ENCODE results near the gene DNAH1.

GRCh38 chr3:52438104-52438376, 121.9 kb downstream of the DNAH1 start:
- TF ChIP-seq CTCF (IDR thresholded peaks at IDR 0.05) (no peak), POLR2AphosphoS5 (IDR thresholded peaks at IDR 0.05) (no peak), POLR2A (IDR thresholded peaks at IDR 0.05) (no peak)
